ENCODE measurements around the gene HIP1.

HIP1 gene

DNA sequence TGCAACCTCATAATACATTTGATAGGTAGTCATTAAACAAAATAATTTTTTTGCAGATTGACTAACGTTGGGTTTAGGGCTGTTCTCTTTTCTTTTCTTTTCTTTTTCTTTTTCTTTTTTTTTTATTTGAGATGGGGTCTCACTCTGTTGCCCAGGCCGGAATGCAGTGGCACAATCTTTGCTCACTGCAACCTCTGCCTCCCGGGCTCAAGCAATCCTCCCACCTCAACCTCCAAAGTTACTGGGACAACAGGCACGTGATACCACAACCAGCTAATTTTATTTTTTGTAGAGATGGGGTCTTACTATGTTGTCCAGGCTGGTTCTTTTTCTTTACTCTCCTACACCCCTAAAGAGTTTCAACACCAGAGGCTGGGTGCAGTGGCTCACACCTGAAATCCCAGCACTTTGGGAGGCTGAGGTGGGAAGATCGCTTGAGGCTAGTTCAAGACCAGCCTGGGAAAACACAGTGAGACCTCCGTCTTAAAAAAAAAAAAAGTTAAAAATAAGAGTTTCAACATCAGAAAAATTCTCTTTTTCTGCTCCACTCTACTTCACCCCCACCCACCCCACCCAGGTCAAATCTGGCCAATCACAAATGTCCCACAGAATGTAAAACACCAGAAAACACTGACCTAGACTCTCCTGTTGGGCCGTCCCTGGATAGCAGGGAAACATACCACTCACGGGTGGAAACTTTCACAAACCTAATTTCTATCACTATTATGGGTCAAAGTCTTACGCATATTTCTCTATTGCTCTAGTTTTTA is 3.0 kb downstream of the HIP1 start:
- TF ChIP-seq, protein P1, sequence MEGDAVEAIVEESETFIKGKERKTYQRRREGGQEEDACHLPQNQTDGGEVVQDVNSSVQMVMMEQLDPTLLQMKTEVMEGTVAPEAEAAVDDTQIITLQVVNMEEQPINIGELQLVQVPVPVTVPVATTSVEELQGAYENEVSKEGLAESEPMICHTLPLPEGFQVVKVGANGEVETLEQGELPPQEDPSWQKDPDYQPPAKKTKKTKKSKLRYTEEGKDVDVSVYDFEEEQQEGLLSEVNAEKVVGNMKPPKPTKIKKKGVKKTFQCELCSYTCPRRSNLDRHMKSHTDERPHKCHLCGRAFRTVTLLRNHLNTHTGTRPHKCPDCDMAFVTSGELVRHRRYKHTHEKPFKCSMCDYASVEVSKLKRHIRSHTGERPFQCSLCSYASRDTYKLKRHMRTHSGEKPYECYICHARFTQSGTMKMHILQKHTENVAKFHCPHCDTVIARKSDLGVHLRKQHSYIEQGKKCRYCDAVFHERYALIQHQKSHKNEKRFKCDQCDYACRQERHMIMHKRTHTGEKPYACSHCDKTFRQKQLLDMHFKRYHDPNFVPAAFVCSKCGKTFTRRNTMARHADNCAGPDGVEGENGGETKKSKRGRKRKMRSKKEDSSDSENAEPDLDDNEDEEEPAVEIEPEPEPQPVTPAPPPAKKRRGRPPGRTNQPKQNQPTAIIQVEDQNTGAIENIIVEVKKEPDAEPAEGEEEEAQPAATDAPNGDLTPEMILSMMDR (IDR thresholded peaks at IDR 0.05; ENCODE audit: low read depth, low read length, missing control alignments), result no peak
- no peak for DNase-seq (ENCODE audit: extremely low read depth, low read depth)
- H3K4me3 ChIP-seq (replicated peaks; ENCODE audit: low read depth, low read length), result no peak overlapping the region

DNA sequence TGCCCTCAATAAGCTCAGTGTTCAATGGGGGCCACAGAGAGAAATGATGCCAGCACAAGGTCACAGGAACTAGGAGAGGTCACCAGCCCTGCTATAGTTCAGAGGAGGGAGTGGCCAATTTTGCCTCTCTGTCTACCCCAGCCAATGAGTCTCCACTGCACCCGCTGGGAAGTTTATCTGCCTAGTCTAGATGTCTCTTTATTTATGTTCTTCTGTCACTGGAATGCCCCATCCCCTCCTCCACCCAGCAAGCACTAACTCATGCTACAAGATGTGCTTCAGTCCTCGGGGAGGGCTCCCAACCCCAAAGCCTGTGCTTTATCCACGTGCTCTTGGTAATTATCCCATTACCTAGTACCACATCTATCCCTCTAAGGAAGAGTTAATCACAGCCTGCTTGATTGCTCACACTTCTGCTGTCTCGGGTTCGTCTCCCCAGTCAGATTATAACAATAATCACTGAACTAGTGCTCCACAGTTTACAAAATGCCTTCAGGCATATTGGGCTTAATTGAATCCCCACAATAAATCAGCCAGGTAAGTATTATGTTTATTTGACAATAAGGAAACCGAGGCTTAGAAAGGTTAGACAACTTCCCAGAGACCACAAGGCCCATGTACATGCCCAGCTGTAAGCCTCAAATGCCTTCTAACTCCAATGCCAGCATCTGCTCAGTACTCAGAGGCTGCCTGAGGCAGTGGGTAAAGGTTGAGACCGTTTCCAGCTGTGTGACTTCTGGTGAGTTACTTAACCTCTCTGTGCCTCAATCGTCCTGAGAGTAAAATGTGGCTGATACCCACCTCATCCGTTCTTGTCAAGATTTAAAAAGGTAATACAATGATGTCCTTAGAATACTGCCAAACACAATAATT is 3.9 kb downstream of the HIP1 start:
- TF ChIP-seq, protein P1 (IDR thresholded peaks at IDR 0.05; ENCODE audit: low read depth, low read length, missing control alignments), result no peak
- no peak for DNase-seq (ENCODE audit: extremely low read depth, low read depth)

DNA sequence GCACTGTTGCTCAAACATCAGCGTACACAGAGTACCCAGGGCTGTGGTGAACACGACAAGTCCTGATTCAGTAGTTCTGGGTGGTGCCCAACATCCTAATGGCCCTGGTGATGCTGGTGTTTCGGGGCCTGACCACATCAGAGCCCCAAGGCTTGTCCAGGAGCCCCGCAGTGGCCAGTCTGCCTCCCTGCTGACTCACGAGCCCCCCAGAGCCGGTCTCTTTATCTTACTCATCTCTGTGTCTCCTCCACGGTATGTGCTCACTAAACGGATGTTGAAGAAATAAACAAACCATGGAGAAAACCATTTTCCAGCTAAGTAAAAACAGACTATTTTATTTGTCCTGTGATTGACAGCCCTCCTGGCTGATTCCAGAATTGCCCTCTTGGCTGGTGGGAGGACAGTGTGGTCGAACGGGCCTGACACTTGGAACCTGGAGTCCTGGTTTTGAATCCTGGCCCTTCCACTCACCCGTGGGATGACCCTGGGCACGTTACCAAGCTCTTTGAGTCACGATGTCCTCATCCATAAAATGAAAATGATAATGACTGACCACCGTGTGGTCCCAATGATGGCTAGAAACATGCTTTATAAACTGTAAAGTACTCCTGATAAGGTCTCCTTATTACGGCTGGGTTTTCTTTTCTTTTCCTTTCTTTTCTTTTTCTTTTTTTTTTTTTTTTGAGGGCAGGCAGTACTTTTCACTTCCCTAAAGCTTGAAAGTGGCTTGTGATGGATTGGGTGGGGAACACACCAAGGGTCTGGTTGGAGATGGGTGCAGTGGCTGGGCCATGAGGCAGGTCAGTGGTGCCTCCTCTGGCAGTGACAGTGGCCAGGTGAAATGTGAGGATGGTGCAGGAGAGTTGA is 5.7 kb downstream of the HIP1 start:
- H3K4me3 ChIP-seq (replicated peaks; ENCODE audit: low read depth, low read length), result no peak overlapping the region
- DNase-seq (ENCODE audit: extremely low read depth, low read depth), result peak; percentile 59
- TF ChIP-seq, protein P1 (IDR thresholded peaks at IDR 0.05; ENCODE audit: low read depth, low read length, missing control alignments), result no peak

More for the DNA sequence above, 3.9 kb downstream of the HIP1 start:
- no peak overlapping the region for H3K4me3 ChIP-seq (replicated peaks; ENCODE audit: low read depth, low read length)

DNA sequence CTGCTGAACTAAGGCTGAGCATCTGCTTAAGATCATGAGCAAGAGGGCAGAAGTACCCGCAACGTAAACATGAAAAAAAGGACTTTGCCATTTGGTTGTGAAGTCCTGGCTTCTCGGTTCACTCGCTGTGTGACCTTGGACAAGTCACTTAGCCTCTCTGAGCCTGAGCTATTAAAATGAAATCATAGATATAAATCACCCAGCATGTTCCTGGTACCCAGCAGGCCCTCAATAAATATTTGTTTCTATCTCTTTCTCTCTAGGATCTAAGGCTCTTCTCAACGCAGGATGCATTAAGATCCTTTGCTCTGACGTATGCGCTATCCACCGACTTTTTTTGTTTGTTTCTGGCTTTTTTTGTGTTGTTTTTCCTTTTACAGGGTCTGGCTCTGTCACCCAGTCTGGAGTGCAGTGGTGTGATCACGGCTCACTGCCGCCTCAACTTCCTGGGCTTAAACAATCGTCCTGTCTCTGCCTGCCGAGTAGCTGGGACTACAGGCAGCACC is 6.7 kb downstream of the HIP1 start:
- no peak for DNase-seq (ENCODE audit: extremely low read depth, low read depth)
- TF ChIP-seq, protein P1 (IDR thresholded peaks at IDR 0.05; ENCODE audit: low read depth, low read length, missing control alignments), result no peak
- no peak overlapping the region for H3K4me3 ChIP-seq (replicated peaks; ENCODE audit: low read depth, low read length)

DNA sequence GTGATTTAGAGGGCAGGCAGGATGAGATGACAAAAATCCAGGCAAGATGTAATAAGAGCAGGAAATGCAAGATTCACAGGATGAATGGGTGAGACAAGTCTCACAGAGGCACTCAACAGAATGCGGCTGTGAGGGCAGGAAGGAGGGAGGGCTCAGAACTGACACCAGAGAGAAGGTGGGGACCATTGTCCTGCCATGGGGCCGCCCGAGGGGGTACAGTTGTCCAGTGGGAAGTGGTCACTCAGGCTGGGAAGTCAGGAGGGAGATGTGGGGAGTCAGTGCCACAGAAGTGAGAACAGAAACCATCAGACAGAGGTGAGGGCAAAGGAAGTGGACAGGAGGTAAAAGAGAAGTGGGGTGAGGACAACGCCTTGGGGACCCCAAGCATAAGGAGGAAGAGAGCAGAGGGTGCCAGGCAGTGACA is 8.9 kb downstream of the HIP1 start:
- no peak for DNase-seq (ENCODE audit: extremely low read depth, low read depth)
- no peak overlapping the region for H3K4me3 ChIP-seq (replicated peaks; ENCODE audit: low read depth, low read length)
- TF ChIP-seq, protein P1 (IDR thresholded peaks at IDR 0.05; ENCODE audit: low read depth, low read length, missing control alignments), result no peak

Measured in HFF-Myc (cell line).